Large intestine (tissue), 3 donors: ENCODE measurements around the gene PRKCSH. TPM values are rescaled to one million over a fixed set of nuclear protein-coding genes. Genes with fewer than 3 reads are reported as not detected.
"Not testable (repeated sequence)": the region's sequence is repeated elsewhere in the genome, so short reads cannot be mapped to it uniquely, and the experiment has no call there.

Experiments
- DNase-seq, 2 donors: peaks; one replicate each; pipeline versions ENCODE4 v3.0.0 to v3.0.0-alpha.2; 2013
- H3K27ac ChIP-seq: one replicate; pipeline ENCODE4 v1.5.1; 2013; ENCODE audit warnings: low read length
- H3K27me3 ChIP-seq: 2 replicates; pipeline ENCODE4 v1.6.1; 2013; ENCODE audit warnings: low read length; ENCODE audit not compliant: control insufficient read depth, insufficient read depth
- H3K36me3 ChIP-seq: 2 replicates; pipeline ENCODE4 v1.6.1; 2013; ENCODE audit warnings: low read length; ENCODE audit not compliant: control insufficient read depth, insufficient read depth
- H3K4me1 ChIP-seq: one replicate; pipeline ENCODE4 v1.6.1; 2013; ENCODE audit warnings: low read length; ENCODE audit not compliant: control insufficient read depth, insufficient read depth
- H3K4me3 ChIP-seq: one replicate; pipeline ENCODE4 v1.5.1; 2013; ENCODE audit warnings: low read length
- H3K9me3 ChIP-seq: one replicate; pipeline ENCODE4 v1.6.1; 2013; ENCODE audit warnings: mild to moderate bottlenecking, low read depth, low read length, moderate library complexity; ENCODE audit not compliant: control insufficient read depth
- WGBS: methylation state at CpG from one replicate; pipeline ENCODE4 v1.1.5; 2013; ENCODE audit warnings: low lambda C conversion rate; ENCODE audit not compliant: insufficient coverage; 5-methylcytosine and 5-hydroxymethylcytosine counted together
- polyA plus RNA-seq: library from polyadenylated mRNA; unstranded; fragments of 120-200 nt; gene quantifications from one replicate; pipeline ENCODE4 v1.2.1, GENCODE V29; 2013

The PRKCSH gene
- polyA plus RNA-seq, 1 donor: 380 TPM

DNA sequence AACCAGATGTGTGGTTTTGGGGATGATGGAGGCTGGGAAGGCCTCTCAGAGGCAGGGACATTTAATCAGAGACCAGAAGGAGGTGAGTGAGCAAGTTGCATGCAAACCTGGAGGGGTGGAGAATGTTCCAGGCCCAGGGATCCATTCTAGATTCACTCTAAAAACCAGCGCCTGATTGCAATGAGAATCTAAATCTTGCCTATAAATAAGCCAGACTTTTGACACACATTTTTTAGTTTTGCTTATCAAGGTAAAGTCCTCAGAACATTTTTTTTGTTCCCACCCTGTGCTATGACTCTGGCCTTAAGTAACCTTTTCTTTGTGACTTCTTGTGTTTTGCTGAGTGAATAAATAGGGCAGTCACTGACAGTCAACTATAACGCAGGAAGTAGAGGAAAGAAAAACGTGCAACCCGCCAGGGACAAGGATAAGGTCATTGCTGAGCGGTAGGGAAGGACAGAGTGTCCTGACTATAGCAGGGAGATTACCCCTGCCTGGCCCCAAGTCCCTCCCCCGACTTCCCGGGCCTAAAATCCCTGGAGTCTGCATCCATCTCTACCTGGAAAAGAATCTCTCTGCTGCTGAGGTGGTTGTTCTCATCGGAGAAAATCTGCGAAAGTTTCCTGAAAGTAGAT, 30.7 kb upstream of the PRKCSH start:
- no peak overlapping the region for H3K27ac ChIP-seq
- no peak overlapping the region for H3K4me3 ChIP-seq
- H3K27me3 ChIP-seq: peaks cover 9% of the 10 kb centered on the region
- no peaks in the 10 kb centered on the region for H3K4me1 ChIP-seq
- no peak for DNase-seq
- 50% methylated on average over 4 of the region's 9 CpGs for WGBS
- no peaks in the 10 kb centered on the region for H3K36me3 ChIP-seq
- no peaks in the 10 kb centered on the region for H3K9me3 ChIP-seq

DNA sequence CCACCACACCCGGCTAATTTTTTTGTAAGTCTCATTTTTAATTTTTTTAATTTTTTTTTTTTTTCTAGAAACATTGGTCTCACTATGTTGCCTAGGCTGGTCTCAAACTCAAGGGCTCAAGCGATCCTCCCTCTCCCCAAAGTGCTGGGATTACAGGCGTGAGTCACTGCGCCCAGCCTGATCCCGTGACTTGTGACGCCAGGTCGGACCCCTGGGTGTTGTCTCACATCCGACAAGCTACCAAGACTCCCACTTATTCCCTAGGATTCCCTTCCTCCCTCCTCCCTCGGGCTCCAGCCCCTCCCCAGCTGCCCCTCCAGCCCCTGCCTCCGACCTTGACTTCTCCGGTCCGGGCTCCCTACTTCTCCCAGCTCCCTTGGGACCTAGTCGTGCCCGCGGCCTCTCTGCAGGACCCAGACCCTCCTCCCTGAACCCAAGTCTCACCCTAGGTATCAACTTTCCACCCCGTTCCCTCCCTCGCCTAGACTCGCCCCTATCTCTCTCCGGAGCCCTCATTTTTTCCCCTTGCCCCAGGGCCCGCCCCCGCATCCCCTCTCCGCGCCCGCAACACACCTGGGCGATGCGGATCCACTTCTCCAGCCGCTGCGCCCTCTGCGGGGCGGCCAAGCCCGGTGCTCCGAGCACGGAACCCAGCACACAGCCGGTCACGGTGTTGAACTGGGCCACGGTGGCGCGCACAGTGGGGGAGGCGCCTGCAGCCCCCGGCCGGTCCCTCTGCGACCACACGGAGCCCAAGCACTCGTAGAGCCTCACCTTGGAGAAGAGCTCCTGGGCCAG, 29.4 kb upstream of the PRKCSH start:
- H3K27me3 ChIP-seq: peaks cover 9% of the 10 kb centered on the region
- no peaks in the 10 kb centered on the region for H3K36me3 ChIP-seq
- no peak overlapping the region for H3K4me3 ChIP-seq
- H3K9me3 ChIP-seq: no peaks in the 10 kb centered on the region
- DNase-seq: no peak
- no peak overlapping the region for H3K27ac ChIP-seq
- WGBS: no CpG with 5 or more reads among the region's 44 CpGs
- H3K4me1 ChIP-seq: no peaks in the 10 kb centered on the region

DNA sequence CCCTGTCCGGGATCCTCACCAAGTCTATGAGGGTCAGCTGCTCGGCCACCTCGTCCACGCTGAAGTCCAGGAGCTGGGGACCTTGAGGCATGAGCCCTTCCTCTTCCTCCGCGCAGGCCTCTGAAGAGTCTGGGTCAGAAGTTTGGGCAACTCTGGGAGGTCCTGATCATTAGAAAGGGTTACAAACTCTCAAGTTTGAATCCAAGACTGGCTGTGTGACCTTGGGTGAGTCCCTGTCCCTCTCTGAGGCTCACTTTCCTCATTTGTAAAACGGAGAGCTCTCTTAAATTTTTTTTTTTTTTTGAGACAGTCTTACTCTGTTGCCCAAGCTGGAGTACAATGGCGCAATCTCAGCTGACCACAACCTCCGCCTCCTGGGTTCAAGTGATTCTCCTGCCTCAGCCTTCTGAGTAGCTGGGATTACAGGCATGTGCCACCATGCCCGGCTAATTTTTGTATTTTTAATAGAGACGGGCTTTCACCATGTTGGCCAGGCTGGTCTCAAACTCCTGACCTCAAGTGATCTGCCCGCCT, 28.7 kb upstream of the PRKCSH start:
- not testable (repeated sequence) for H3K4me1 ChIP-seq, DNase-seq, H3K27me3 ChIP-seq, H3K36me3 ChIP-seq, H3K27ac ChIP-seq, H3K4me3 ChIP-seq, H3K9me3 ChIP-seq
- WGBS: 100% methylated on average over 1 of the region's 12 CpGs

DNA sequence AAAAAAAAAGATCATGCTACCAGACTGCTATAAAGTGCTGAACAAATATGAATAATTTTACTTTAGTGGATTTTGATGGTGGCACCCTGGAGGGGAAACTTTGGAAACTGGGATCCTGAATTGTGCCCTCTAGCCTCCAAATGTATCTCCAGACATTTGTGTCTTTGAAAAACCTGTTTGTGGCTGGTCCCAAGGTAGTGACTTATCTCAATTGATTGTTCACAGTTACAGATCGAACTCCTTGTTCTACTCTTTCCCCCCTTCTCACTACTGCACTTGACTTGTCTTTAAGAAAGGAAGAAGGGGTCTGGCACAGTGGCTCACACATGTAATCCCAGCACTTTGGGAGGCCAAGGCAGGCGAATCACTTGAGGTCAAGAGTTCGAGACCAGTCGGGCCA, 26.8 kb upstream of the PRKCSH start:
- Histone ChIP-seq H3K4me1 (no peaks in the 10 kb centered on the region), H3K4me3 (no peak overlapping the region), H3K27ac (no peak overlapping the region), H3K9me3 (no peaks in the 10 kb centered on the region), H3K36me3 (no peaks in the 10 kb centered on the region), H3K27me3 (peaks cover 9% of the 10 kb centered on the region)
- no peak for DNase-seq
- WGBS: 100% methylated on average over 1 of the region's 4 CpGs

DNA sequence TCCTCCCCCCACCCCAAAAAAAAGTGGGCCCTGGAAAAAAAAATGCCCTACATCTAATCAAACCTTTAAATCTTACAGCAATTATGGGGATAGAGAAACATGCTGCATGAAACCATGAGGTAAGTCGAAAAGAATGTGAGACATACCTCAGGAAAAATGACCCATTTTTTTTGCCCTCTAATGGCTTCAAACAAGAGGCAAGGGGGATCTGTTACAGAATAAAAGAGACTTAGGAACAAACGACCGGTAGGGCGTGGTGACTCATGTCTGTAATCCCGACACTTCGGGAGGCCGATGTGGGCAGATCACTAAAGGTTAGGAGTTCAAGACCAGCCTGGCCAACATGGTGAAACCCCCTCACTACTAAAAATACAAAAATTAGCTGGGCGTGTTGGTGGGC, 24.8 kb upstream of the PRKCSH start:
- H3K4me3 ChIP-seq: no peak overlapping the region
- no peak overlapping the region for H3K27ac ChIP-seq
- peaks cover 9% of the 10 kb centered on the region for H3K27me3 ChIP-seq
- H3K4me1 ChIP-seq: no peaks in the 10 kb centered on the region
- DNase-seq: no peak
- H3K9me3 ChIP-seq: no peaks in the 10 kb centered on the region
- H3K36me3 ChIP-seq: no peaks in the 10 kb centered on the region
- WGBS: 100% methylated on average over 1 of the region's 8 CpGs

DNA sequence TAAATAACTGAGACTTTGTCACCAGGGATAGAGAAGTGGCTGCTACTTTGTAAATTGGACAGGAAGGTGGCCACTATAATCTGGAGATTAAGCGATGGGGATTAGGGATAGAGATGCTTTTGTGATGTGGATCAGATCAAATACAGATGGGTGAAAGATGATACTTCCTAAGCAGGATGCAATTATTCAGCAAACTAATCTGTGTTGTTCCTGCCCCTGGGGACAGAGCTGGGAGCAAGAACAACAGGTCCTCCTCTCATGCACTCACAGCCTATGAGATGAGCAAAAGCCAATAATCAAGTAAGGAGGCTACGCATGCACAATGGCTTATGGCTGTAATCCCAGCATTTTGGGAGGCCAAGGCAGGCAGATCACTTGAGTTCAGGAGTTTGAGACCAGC, 20.9 kb upstream of the PRKCSH start:
- no peak overlapping the region for H3K27ac ChIP-seq
- no peaks in the 10 kb centered on the region for H3K36me3 ChIP-seq
- no peak for DNase-seq
- peaks cover 7% of the 10 kb centered on the region for H3K4me1 ChIP-seq
- peaks cover 38% of the 10 kb centered on the region for H3K27me3 ChIP-seq
- H3K4me3 ChIP-seq: no peak overlapping the region
- WGBS: 100% methylated on average over 1 of the region's 2 CpGs
- peaks cover 7% of the 10 kb centered on the region for H3K9me3 ChIP-seq

DNA sequence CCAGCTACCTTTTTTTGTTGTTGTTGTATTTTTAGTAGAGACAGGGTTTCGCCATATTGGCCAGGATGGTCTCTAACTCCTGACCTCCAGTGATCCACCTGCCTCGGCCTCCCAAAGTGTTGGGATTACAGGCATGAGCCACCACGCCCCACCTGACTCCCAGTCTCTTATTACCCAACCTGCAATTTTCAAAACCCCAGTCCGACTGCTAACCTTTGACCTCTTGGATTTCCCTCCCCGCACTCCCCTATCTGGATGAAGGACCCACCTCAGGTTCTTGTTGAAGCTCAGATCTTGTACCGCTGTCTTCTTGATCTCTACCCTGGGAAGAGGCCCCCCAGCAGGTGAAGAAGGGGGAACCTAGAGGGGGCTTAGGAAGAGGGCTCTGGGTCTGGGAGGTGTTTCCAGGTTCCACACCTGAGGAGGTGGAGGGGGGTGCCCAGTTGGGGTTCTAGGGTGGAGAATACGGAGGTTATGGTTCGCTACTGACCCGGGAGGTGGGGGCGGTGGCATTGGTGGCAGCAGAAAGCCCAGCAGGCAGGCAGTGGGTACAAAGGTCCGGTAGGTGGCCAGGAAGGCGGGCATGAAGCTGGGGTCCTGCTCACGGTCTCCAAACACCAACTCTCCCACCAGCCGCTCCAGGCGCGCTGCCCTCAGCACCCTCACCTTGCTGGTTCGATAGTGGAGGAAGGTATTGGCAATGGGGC, 18.9 kb upstream of the PRKCSH start:
- Histone ChIP-seq H3K27ac (no peak overlapping the region), H3K27me3 (peaks cover 57% of the 10 kb centered on the region), H3K4me3 (no peak overlapping the region), H3K9me3 (peaks cover 9% of the 10 kb centered on the region), H3K36me3 (no peaks in the 10 kb centered on the region), H3K4me1 (peaks cover 21% of the 10 kb centered on the region)
- WGBS: no CpG with 5 or more reads among the region's 17 CpGs
- no peak for DNase-seq

DNA sequence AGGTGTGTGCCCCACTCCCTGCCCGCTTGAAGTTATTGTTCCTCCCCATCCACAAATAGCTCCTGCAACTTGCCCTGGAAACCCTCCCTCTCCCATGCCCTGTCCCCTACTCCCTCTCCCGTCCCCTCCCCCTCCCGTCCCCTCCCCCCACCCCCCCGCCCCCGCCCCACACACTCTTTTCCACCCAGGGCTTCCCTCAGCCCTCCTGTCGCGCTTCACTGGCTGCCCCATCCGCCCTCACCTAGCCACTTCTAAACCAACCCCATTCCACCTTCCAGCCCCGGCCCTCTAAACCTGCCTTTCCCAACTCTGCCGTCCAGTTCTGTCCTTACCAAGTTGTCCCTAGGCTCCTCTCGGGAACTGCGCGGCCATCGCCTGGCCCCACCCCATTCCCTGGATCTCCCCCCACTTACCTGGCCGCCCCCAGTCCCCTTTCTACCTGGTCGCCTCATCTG, 17.3 kb upstream of the PRKCSH start:
- WGBS: 0% methylated on average over 2 of the region's 16 CpGs
- H3K9me3 ChIP-seq: peaks cover 17% of the 10 kb centered on the region
- no peak overlapping the region for H3K27ac ChIP-seq
- no peaks in the 10 kb centered on the region for H3K36me3 ChIP-seq
- H3K4me1 ChIP-seq: peaks cover 34% of the 10 kb centered on the region
- peaks cover 74% of the 10 kb centered on the region for H3K27me3 ChIP-seq
- DNase-seq: no peak
- H3K4me3 ChIP-seq: no peak overlapping the region

DNA sequence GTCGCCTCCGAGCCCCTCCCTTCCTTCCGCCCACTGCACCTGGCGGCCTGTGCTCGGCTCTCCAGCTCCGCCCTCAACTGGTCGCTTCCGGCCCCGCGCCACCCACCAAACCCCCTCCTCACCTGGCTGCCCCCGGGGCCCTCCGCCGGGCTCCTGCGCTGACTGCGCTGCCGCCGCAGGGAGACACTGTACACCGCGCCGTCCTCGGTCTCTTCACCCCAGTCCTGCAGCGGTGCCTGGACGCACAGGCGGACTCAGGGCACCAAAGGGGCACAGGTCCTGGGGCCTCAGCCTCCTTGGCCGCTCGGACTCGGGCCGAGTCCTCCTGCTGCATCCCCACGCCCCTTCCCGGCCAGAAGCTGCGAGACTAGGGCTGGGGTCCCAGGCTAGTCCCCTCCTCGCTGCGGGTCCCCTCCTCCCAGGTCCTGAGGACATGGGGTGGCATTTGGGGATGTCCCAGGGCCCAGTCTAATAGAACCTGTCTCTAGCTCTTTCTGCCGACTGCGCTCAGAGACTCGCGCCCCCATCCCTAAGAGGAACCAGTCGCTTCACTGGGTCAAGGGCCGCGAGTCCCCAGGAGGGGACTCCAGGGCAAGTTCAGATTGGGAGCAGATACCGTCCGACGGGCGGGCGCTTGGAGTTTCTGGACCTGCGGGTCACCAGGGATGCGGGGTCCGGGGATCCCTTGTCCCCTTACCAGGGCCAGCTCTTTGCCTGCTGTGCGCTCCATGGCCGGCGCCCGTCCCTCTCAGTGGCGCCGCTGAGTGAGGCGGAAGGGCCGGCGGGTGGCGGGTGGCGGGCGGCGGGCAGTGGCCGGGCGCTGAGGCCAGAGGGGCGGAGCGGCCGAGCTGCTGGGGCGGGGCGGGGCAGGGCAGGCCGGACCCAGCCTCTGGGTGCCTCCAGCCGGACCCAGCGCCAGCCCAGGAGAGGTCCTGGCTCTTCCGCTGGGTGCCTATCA, 16.6 kb upstream of the PRKCSH start, which contains the start of gene RGL3:
TSS of gene RGL3 (minus strand) at position 766 of the 958 bp plus-strand sequence. CDS start at position 730, 36 bp downstream.
- DNase-seq: peak in 1 of 2 donors; percentile 38
- Histone ChIP-seq H3K27ac (no peak within 1 kb of the TSS), H3K27me3 (peaks cover 81% of the 10 kb centered on the region)

More for the DNA sequence above, 16.6 kb upstream of the PRKCSH start, which contains the start of gene RGL3:
- H3K4me1 ChIP-seq: peaks cover 34% of the 10 kb centered on the region
- no peaks in the 10 kb centered on the region for H3K36me3 ChIP-seq
- WGBS: no CpG with 5 or more reads among the region's 72 CpGs
- H3K9me3 ChIP-seq: peaks cover 17% of the 10 kb centered on the region
- peak within 1 kb of the TSS; percentile 28 for H3K4me3 ChIP-seq
